Stimulated activated CD8-positive, alpha-beta memory T cell treated with anti-CD3 and anti-CD28 coated beads, Interleukin-15, amount 100 ng/mL, for 1 hour (primary cell): Measurements from ENCODE around the gene PNRC1.
A peak's percentile ranks its signal among the peaks of the same experiment; 100 is the strongest.
"Not testable (repeated sequence)": the region's sequence is repeated elsewhere in the genome, so short reads cannot be mapped to it uniquely, and the experiment has no call there.

Experiments
- DNase-seq: peaks from one replicate; pipeline ENCODE4 v3.0.0-alpha.2; 2020; ENCODE audit warnings: low read depth

The PNRC1 gene

GRCh38 chr6:89059227-89059626 lies 21.3 kb upstream of the PNRC1 start:
- no peak for DNase-seq

DNA sequence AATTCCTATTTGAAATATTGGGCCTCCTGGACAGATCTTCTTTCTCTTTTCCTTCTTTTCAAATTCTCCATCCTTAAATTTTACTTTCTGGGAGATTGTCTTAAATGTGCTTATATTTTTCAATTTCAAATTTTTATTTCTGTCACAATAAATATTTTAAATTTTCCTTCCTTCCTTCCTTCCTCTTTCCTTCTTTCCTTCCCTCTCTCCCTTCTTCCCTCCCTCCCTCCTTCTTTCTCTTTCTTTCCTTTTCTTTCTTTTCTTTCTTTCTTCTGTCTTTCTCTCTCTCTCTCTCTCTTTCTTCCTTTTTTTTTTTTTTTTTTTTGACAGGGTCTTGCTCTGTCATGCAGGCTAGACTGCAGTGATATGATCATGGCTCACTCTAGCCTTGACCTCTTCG lies 16.7 kb upstream of the PNRC1 start:
- no peak for DNase-seq

- not testable (repeated sequence) for DNase-seq
Observed at GRCh38 chr6:89064931-89065330, 15.6 kb upstream of the PNRC1 start.

DNA sequence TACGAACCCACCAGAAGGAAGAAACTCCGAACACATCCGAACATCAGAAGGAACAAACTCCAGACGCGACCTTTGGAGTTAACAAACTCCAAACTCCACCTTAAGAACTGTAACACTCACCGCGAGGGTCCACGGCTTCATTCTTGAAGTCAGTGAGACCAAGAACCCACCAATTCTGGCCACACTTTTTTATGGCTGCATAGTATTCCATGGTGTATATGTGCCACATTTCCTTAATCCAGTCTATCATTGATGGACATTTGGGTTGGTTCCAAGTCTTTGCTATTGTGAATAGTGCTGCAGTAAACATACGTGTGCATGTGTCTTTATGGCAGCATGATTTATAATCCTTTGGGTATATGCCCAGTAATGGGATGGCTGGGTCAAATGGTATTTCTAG lies 14.4 kb upstream of the PNRC1 start:
- not testable (repeated sequence) for DNase-seq

- DNase-seq = no peak
Observed at GRCh38 chr6:89066940-89067646, 13.5 kb upstream of the PNRC1 start.

GRCh38 chr6:89067796-89068195 lies 12.8 kb upstream of the PNRC1 start:
- no peak for DNase-seq

- DNase-seq = no peak
Observed at GRCh38 chr6:89068695-89069094, 11.9 kb upstream of the PNRC1 start.

DNA sequence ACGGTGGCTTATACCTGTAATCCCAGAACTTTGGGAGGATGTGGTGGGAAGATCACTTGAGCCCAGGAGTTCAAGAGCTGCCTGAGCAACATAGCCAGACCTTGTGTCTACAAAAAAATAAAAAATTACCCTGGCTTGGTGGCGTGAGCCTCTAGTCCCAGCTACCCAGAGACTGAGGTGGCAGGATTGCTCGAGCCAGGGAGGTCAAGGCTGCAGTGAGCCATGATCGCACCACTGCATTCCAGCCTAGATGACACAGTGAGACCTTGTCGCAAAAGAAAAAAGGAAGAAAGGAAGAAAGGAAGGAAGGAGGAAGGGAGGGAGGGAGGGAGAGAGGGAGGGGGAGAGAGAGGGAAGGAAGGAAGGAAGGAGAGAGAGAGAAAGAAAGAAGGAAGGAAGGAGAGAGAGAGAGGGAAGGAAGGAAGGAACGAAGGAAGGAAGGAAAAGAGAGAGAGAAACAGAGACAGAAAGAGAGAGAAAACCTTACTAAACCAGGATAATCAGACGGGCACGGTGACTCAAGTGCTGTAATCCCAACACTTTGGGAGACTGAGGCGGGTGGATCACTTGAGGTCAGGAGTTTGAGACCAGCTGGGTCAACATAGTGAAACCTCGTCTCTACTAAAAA lies 10.9 kb upstream of the PNRC1 start:
- DNase-seq = no peak

DNA sequence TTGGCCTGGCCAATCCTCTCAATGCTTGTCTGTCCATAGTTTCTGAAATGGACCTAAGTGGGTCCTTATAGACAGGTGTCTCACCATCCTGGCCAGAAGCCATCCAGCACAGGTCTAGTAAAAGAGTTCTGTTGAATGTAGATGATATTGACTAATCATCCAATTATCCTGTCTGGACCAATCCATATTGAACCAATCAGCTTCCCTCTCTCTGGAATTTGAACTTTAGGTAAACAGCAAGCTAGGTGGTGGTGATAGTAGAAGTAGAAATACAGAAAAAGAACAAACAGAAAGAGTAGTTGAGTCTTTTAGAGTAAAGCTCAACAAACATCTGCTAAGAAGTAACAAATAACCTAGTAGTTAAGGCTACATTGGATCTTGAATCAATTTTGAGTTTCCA lies 9.5 kb upstream of the PNRC1 start:
- no peak for DNase-seq

DNA sequence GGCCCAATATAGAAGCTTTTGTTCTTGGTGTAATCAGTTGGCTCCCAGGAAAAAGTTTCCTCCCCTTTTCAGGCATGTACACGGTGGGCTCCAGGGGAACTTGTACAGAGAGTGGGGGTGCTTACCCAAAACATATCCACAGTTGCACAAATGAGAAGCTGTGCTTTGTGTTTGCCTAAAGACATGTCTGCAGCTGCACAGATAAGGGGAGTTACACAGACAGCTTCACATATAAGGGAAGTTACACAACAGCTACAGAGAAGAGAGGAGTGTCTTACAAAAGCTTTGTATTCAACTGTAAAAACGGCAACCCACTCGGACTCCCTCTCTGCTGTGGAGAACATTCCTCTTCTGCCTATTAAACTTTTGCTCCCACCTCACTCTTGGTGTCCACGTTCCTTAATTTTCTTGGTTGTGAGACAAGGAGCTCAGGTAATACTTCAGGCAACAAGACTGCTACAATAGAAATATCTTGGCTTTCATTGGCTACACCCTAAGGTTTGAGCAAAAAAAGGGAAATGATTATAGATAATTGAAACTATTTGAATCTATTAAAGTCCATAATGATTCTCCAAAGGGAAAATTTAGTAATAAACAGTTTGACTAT lies 7.4 kb upstream of the PNRC1 start:
- DNase-seq = no peak

- no peak for DNase-seq
Observed at GRCh38 chr6:89073840-89074239, 6.7 kb upstream of the PNRC1 start.

- DNase-seq = peak; percentile 28
Observed at GRCh38 chr6:89079511-89080234, 878 bp upstream of the PNRC1 start.

- DNase-seq = no peak
Observed at GRCh38 chr6:89081129-89081422, 525 bp downstream of the PNRC1 start.

DNA sequence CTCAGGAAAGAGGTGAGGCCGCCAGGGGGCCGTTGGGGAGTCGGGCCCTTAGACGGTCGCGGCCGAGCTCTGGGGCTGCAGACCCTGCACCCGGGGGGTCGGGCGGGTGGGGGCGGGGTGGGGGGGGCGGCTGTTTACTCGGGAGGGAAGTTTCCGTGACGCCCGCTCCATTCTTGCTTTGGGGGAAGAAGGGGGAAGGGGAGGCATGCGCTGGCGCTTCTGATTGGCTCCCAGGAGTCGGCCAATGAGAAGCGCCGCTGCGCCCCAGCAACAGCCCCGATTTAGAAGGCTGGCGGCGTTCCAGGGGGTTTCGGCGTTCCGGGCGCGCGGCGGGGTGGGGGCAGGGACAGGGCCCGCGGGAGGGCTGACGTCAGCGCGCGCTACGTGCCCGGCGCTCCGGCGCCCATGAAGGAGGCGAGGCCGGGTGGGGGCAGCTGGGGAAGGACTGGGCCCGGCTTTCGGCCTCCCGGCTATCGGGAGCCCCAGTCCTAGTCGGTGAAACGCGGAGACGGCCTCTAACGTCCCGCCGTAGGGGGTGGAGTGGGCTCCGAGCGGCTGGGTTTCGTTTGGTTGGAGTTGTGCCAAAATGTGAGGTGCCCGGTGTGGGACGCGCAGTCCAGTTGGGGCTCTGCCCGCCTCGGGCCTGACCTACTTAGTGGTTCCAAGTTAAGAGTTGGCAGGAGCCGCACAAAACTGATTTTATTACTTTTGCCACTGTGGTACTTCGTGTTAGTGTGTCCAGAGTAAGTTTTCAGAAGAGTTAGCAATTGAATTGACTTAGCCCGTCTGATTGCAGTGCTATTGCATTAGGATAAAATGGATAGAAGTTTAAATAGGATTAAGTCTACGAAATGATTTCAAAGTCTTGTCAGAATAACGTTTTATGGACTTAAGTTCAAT lies 1.1 kb downstream of the PNRC1 start:
- DNase-seq = peak; percentile 97

DNA sequence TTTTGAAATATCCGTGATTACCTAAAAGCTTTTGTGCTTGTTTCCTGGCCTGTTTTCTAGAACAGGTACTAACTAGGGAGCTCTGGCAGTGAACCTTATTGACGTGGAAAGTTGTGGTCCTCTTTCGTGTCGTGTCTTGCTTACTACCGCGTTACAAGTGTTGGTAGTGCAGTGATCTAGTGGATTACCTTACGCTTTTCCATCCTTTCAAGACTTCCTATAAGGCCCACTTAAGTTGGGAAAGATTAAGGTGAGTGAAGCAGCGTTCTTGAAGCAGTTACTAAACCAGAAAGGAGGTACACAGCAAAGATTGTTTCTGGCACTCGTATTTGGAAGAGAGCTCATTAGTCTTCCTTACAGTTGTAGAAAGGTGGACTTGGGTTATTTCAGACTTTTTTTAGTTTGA lies 1.9 kb downstream of the PNRC1 start:
- DNase-seq = no peak

DNA sequence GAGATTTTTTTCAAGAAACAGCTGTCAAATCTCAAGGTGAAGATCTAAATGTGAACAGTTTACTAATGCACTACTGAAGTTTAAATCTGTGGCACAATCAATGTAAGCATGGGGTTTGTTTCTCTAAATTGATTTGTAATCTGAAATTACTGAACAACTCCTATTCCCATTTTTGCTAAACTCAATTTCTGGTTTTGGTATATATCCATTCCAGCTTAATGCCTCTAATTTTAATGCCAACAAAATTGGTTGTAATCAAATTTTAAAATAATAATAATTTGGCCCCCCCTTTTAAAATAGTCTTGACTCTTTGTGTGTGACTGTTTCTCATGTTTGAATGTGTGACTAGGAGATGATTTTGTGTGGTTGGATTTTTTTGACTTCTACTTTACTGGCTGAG lies 4.0 kb downstream of the PNRC1 start:
- no peak for DNase-seq

- no peak for DNase-seq
Observed at GRCh38 chr6:89084954-89085353, 4.4 kb downstream of the PNRC1 start.

DNA sequence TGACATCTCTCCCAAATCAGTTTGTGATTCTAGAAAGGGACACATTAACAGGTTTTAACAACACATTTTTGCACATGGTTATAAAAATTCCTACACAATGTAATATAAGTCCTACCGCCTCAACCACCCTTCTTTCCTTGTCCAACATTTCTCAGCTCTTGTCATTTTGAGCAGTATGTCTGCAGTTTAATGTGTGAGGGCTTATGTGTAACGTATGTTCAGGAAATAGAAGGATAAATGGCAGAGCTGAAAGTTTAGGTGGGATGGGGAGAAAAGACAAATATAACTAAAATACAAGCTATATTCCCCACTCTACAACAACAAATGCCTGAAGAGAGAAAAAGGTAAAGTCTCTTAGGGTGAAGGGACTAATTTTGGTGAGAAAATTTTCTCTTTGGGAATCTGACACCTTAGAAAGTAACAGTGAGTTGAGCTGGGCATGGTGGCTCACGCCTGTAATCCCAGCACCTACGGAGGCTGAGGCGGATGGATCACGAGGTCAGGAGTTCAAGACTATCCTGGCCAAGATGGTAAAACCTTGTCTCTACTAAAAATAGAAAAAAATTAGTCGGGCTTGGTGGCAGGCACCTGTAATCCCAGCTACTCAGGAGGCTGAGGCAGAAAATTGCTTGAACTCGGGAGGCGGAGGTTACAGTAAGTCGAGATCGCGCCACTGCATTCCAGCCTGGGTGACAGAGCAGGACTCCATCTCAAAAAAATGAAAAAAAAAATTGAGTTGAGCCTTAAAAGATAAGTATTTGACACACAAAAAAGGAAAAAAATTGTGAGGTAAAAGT lies 5.1 kb downstream of the PNRC1 start:
- DNase-seq = no peak

DNA sequence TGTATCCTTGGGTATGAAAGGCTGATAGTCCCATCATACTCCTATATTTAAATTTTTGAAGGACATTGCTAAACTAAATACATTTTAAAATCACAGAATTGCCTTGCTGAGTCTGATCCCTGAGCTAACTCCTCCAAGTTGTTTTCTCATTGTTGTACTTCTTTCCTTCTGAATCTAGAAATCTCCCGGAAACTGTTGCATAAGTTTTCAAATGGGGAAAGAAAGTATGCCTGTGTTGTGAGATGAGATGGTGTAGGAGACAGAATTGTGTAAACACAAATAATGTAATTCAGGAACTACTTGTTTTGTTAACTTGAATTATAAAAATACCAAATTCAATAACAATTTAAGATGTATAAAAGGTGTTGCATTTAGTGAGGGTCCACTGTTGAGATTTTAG lies 7.3 kb downstream of the PNRC1 start:
- DNase-seq = no peak

DNA sequence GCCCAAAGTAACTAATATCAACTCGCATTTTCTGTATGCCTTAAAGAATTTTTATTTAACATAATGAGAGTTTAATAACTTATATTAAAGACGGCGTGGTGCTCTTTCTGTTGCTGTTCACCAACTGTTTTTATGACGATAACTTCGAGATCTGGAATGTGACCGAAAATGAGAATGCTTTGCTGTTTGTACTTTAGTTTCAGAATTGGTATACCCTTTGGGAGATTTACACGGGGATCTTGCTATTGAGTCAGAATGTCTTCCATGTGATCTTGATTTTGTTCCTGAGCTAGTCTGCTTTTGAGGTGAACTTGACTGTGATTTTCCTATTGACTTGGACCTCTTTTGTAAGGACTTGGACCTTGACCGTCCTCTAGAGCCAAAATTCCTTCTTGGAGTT lies 17.9 kb downstream of the PNRC1 start:
- no peak for DNase-seq

- DNase-seq = no peak
Observed at GRCh38 chr6:89100114-89100513, 19.6 kb downstream of the PNRC1 start.
